GM12864 (cell line): ENCODE data around the gene ZDHHC3.

Experiments used
- DNase-seq: peaks from one replicate; pipeline ENCODE4 v3.0.0-alpha.2; 2011; ENCODE audit warnings: low read depth
- H3K4me3 ChIP-seq: 2 replicates; pipeline ENCODE4 v1.5.1; 2011; ENCODE audit warnings: mild to moderate bottlenecking, low read depth, low read length, control low read depth
- TF ChIP-seq, protein P1 (sequence below): IDR thresholded peaks from 2 replicates; pipeline ENCODE4 v1.5.1; 2011; ENCODE audit warnings: low read depth, mild to moderate bottlenecking, moderate library complexity, low read length, control low read depth, inconsistent platforms; ENCODE audit errors: missing control alignments

ZDHHC3 gene

DNA sequence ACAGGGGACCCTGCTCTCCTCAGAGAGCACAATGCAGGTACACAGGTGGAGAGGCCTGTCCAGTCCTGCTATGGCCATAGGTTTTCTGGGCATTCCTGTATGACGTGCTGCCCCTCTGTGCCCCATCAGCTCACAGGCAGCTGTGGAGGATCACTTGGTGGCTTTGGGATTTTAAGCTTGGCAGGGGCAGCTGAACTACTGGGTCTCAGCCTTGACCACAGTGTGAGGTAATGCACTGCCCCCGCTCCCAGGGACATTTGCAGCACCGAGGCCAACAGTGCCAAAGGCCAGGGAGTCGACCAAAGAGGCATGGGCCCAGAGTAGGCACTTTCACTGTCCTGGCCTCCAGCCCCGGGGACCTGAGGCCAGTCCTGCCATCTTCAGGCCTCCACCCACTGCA is 46.2 kb downstream of the ZDHHC3 start:
- no peak for DNase-seq
- H3K4me3 ChIP-seq = no peak overlapping the region
- TF ChIP-seq, protein P1, sequence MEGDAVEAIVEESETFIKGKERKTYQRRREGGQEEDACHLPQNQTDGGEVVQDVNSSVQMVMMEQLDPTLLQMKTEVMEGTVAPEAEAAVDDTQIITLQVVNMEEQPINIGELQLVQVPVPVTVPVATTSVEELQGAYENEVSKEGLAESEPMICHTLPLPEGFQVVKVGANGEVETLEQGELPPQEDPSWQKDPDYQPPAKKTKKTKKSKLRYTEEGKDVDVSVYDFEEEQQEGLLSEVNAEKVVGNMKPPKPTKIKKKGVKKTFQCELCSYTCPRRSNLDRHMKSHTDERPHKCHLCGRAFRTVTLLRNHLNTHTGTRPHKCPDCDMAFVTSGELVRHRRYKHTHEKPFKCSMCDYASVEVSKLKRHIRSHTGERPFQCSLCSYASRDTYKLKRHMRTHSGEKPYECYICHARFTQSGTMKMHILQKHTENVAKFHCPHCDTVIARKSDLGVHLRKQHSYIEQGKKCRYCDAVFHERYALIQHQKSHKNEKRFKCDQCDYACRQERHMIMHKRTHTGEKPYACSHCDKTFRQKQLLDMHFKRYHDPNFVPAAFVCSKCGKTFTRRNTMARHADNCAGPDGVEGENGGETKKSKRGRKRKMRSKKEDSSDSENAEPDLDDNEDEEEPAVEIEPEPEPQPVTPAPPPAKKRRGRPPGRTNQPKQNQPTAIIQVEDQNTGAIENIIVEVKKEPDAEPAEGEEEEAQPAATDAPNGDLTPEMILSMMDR = no peak

GRCh38 chr3:44927371-44927770 is 48.6 kb downstream of the ZDHHC3 start:
- TF ChIP-seq, protein P1 = no peak
- no peak overlapping the region for H3K4me3 ChIP-seq
- no peak for DNase-seq

- H3K4me3 ChIP-seq = no peak overlapping the region
- no peak for DNase-seq
- TF ChIP-seq, protein P1 = no peak
These were observed 49.1 kb downstream of the ZDHHC3 start for GRCh38 chr3:44926921-44927320.

DNA sequence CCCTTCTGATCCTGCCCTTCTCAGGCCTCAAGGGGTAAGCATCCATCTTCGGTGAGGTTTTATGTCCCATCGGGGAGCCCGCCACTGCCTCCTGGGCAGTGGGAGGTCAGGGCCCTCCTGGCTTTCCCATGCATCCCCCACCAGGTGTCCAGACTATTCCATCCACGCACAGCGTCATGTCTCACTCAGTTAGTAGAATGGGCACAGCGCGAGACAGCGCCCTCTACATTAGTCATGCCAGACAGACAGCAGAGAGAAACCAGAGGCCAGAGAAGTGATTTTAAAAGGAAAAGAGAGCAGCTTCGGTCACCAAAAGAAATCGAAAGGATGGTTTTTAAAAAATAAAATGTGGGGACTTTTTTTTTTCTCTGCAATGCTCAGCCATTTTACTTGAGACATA is 49.8 kb downstream of the ZDHHC3 start:
- H3K4me3 ChIP-seq = no peak overlapping the region
- DNase-seq = no peak

DNA sequence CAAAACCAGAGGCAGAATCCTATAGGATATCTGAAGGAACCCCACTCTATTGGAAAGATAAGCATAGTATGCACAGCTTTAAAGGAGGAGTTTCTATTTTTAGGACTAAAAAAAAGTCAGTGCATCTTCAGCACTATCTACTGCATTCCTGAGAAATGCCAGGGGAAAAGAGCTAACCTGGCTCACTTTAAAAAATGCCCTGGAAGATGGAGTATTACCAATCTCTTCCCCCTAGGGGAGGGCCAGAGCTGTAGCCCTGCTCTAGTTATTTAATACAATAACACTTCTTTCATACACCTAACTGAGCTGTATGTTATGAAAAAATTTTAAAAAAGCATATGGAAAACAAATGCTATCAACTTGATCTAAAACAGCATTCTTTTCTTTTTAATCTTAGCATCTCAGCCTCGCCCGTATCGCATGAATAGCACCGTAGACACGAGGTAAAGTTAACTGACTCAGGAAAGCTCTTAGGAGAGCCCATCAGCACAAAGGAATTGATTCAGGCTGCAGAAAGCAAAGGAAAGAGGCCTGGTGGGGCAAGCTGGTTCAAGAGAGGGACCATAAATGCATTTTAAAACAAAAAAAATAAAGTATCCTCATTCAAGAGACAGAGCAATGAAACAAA is 51.4 kb downstream of the ZDHHC3 start:
- TF ChIP-seq, protein P1 = no peak
- no peak overlapping the region for H3K4me3 ChIP-seq
- DNase-seq = no peak

More for the DNA sequence above, 49.8 kb downstream of the ZDHHC3 start:
- TF ChIP-seq, protein P1 = no peak

GRCh38 chr3:44923632-44924456 is 52.1 kb downstream of the ZDHHC3 start:
- DNase-seq = no peak
- no peak overlapping the region for H3K4me3 ChIP-seq
- TF ChIP-seq, protein P1 = no peak
